Smooth muscle cell (in vitro differentiated cells): Measurements from ENCODE around the gene ECE1. TPM values are rescaled to one million over a fixed set of nuclear protein-coding genes. Genes with fewer than 3 reads are reported as not detected.
A peak's percentile ranks its signal among the peaks of the same experiment; 100 is the strongest.

Experiments
- DNase-seq: peaks from one replicate; lab custom pipeline; 2025; ENCODE audit not compliant: unreplicated experiment; lab: John Stamatoyannopoulos, UW
- H2AFZ ChIP-seq: fragments of 200-600 bp; sonication (generic); 2 replicates; pipeline ENCODE4 v1.6.0; 2016; ENCODE audit warnings: antibody characterized with exemption, low read depth, mild to moderate bottlenecking
- H3F3A ChIP-seq: fragments of 200-600 bp; sonication (generic); 2 replicates; pipeline ENCODE4 v1.6.0; 2017; ENCODE audit warnings: antibody characterized with exemption, low read depth
- H3K27ac ChIP-seq: fragments of 200-600 bp; sonication (generic); 2 replicates; pipeline ENCODE4 v1.5.1; 2016; ENCODE audit warnings: low read depth, mild to moderate bottlenecking
- H3K27me3 ChIP-seq: fragments of 200-600 bp; sonication (generic); 2 replicates; pipeline ENCODE4 v1.6.1; 2016; ENCODE audit warnings: low read depth, mild to moderate bottlenecking
- H3K36me3 ChIP-seq: fragments of 200-600 bp; sonication (generic); 2 replicates; pipeline ENCODE4 v1.5.1; 2016; ENCODE audit warnings: low read depth
- H3K4me1 ChIP-seq: fragments of 200-600 bp; sonication (generic); 2 replicates; pipeline ENCODE4 v1.5.1; 2016; ENCODE audit warnings: low read depth
- H3K4me2 ChIP-seq: fragments of 200-600 bp; sonication (generic); 2 replicates; pipeline ENCODE4 v1.6.0; 2016; ENCODE audit warnings: mild to moderate bottlenecking
- H3K4me3 ChIP-seq: fragments of 200-600 bp; sonication (generic); 2 replicates; pipeline ENCODE4 v1.5.1; 2016; ENCODE audit warnings: mild to moderate bottlenecking
- H3K79me2 ChIP-seq: fragments of 200-600 bp; sonication (generic); 2 replicates; pipeline ENCODE4 v1.6.0; 2016; ENCODE audit warnings: low read depth, mild to moderate bottlenecking
- H3K9ac ChIP-seq: fragments of 200-600 bp; sonication (generic); 2 replicates; pipeline ENCODE4 v1.6.0; 2016; ENCODE audit warnings: low read depth
- H3K9me3 ChIP-seq: fragments of 200-600 bp; sonication (generic); replicated peaks from 2 replicates; pipeline ENCODE4 v1.5.1; 2016; ENCODE audit warnings: low read depth
- H4K20me1 ChIP-seq: fragments of 200-600 bp; sonication (generic); 2 replicates; pipeline ENCODE4 v1.6.0; 2016; ENCODE audit warnings: low read depth
- WGBS: methylation state at CpG from one replicate; pipeline ENCODE4 v1.1.7; 2016; ENCODE audit warnings: low lambda C conversion rate; 5-methylcytosine and 5-hydroxymethylcytosine counted together
- polyA plus RNA-seq: library from polyadenylated mRNA; unstranded; fragments of >200 nt; fragmentation: Nextera tagmentation; extraction: Ambion mirVana; gene quantifications from 2 replicates; pipeline ENCODE4 v1.2.1, GENCODE V29; 2016
- total RNA-seq: library from RNA; depleted of rRNA; stranded (reverse); fragments of >200 nt; gene quantifications from 2 replicates; pipeline ENCODE4 v1.2.3, GENCODE V29; 2014
- TF ChIP-seq, protein P1 (sequence below): fragments of 200-600 bp; sonication (generic); IDR thresholded peaks from 2 replicates; pipeline ENCODE4 v1.5.1; 2017; ENCODE audit warnings: borderline replicate concordance, mild to moderate bottlenecking, antibody characterized with exemption; ENCODE audit not compliant: insufficient read depth, poor library complexity, severe bottlenecking

Gene ECE1
- total and polyA plus RNA-seq, 2 experiments from 2014 or later: 108 to 129 TPM

- Histone ChIP-seq H3K36me3 (peaks cover under 1% of the 10 kb centered on the region), H4K20me1 (peaks cover 12% of the 10 kb centered on the region), H3K4me3 (no peak overlapping the region), H3F3A (peaks cover 13% of the 10 kb centered on the region), H3K9me3 (no peaks in the 10 kb centered on the region), H3K79me2 (peaks cover 7% of the 10 kb centered on the region), H2AFZ (no peak overlapping the region), H3K27me3 (no peaks in the 10 kb centered on the region), H3K27ac (no peak overlapping the region), H3K9ac (no peak overlapping the region), H3K4me1 (no peaks in the 10 kb centered on the region), H3K4me2 (no peak overlapping the region)
- WGBS: 69% methylated on average over 11 of the region's 11 CpGs
- DNase-seq: peak; percentile 22
- TF ChIP-seq, protein P1, sequence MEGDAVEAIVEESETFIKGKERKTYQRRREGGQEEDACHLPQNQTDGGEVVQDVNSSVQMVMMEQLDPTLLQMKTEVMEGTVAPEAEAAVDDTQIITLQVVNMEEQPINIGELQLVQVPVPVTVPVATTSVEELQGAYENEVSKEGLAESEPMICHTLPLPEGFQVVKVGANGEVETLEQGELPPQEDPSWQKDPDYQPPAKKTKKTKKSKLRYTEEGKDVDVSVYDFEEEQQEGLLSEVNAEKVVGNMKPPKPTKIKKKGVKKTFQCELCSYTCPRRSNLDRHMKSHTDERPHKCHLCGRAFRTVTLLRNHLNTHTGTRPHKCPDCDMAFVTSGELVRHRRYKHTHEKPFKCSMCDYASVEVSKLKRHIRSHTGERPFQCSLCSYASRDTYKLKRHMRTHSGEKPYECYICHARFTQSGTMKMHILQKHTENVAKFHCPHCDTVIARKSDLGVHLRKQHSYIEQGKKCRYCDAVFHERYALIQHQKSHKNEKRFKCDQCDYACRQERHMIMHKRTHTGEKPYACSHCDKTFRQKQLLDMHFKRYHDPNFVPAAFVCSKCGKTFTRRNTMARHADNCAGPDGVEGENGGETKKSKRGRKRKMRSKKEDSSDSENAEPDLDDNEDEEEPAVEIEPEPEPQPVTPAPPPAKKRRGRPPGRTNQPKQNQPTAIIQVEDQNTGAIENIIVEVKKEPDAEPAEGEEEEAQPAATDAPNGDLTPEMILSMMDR: peak; percentile 72
Measured at GRCh38 chr1:21255284-21255942, 34.9 kb downstream of the ECE1 start.

DNA sequence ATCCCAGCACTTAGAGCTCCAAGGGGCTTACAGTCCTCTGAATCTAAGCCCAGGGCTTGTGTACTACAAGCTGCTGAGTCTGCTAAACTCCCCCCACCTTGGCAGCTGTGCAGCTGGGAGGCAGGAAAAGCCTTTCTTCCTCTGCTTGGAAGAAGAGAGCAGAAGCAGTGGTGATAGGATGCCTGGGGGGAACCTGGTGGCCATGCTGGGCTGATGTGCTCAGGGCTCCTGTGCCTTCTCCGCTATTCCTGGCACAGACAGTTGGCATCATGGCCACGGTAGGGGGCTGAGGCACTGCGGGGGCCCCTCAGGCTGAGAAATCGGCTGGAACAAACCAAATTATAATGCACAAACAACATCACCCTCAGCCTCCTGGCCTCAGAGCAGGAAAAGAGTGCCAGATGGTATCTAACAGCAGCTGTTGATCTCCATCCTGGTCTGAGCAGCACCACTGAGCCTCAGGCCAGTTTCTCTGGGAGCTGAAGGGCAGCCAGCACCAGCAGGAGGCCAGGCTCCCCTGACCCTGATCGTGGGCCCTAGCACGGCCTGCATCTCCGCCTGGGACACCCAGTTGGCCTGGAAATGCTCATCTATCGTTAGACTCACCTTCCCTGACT, 35.8 kb downstream of the ECE1 start:
- no peak for DNase-seq
- H3K27ac ChIP-seq: peak overlapping the region; percentile 34

DNA sequence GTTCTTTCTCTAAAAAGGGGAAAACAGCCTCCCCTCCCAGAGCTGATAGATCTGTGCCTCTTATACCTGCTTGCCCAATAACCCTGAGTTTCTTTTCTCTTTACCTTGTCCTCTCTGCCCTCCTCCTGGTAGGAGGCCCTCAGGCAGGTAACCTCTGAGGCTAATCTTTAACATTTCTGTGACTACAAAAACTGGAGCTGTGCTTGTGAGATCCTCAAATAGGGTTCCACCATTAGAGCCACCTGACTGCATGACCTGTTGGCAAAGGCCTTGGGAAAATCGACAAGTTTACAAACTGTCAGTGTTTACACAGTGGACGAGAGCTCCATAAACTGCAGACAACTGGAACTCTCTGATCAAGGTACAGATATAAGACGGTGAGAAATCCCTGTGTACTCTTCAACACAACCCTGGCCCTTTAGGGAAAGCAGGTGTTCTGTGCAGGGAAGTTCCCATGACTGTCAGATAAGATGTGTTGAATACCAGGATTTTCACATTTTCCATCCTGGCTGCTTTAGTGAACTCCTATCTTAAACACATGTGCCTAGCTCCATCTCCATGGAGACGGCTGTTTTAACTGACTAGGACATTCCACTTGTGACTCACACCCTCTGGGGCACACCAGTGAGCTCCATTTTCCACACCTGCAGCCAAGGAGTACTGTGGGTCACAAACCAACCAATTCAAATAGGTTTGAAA, 38.3 kb downstream of the ECE1 start:
- TF ChIP-seq, protein P1: no peak
- peaks cover 5% of the 10 kb centered on the region for H3K36me3 ChIP-seq
- H3F3A ChIP-seq: peaks cover 13% of the 10 kb centered on the region
- no peaks in the 10 kb centered on the region for H3K27me3 ChIP-seq
- DNase-seq: no peak
- peaks cover 7% of the 10 kb centered on the region for H3K79me2 ChIP-seq
- H3K9me3 ChIP-seq: no peaks in the 10 kb centered on the region
- H3K4me2 ChIP-seq: no peak overlapping the region
- H3K4me3 ChIP-seq: no peak overlapping the region
- peak overlapping the region; percentile 83 for H3K27ac ChIP-seq
- H3K9ac ChIP-seq: peak overlapping the region; percentile 66
- 45% methylated on average over 4 of the region's 4 CpGs for WGBS
- peaks cover 12% of the 10 kb centered on the region for H4K20me1 ChIP-seq
- no peaks in the 10 kb centered on the region for H3K4me1 ChIP-seq
- no peak overlapping the region for H2AFZ ChIP-seq

More for the DNA sequence above, 35.8 kb downstream of the ECE1 start:
- H3K9me3 ChIP-seq: no peaks in the 10 kb centered on the region
- no peak overlapping the region for H3K9ac ChIP-seq
- H3K36me3 ChIP-seq: peaks cover 5% of the 10 kb centered on the region
- no peak overlapping the region for H2AFZ ChIP-seq
- H3F3A ChIP-seq: peaks cover 13% of the 10 kb centered on the region
- H3K4me2 ChIP-seq: no peak overlapping the region
- H3K4me1 ChIP-seq: no peaks in the 10 kb centered on the region
- peaks cover 7% of the 10 kb centered on the region for H3K79me2 ChIP-seq
- TF ChIP-seq, protein P1: no peak
- H4K20me1 ChIP-seq: peaks cover 12% of the 10 kb centered on the region
- 96% methylated on average over 8 of the region's 8 CpGs for WGBS
- H3K4me3 ChIP-seq: no peak overlapping the region
- no peaks in the 10 kb centered on the region for H3K27me3 ChIP-seq
